Karpas-422 (cell line): ENCODE data around the gene RNASEH2A. TPM values are rescaled to one million over a fixed set of nuclear protein-coding genes. Genes with fewer than 3 reads are reported as not detected.

Experiments
- DNase-seq: peaks from one replicate; pipeline ENCODE4 v3.0.0-alpha.2; 2015
- H2AFZ ChIP-seq: fragments of 200-600 bp; sonication (generic); 2 replicates; pipeline ENCODE4 v1.6.1; 2014; ENCODE audit warnings: antibody characterized with exemption, low read length, mixed read lengths
- H3K27ac ChIP-seq: fragments of 200-600 bp; sonication (generic); 2 replicates; pipeline ENCODE4 v1.5.1; 2014; ENCODE audit warnings: mild to moderate bottlenecking, low read length, moderate library complexity
- H3K27me3 ChIP-seq: fragments of 200-600 bp; sonication (generic); 2 replicates; pipeline ENCODE4 v1.6.1; 2014; ENCODE audit warnings: low read length, mixed read lengths
- H3K36me3 ChIP-seq: fragments of 200-600 bp; sonication (generic); 2 replicates; pipeline ENCODE4 v1.6.1; 2014; ENCODE audit warnings: low read length, mixed read lengths; ENCODE audit not compliant: insufficient read depth
- H3K4me1 ChIP-seq: fragments of 200-600 bp; sonication (generic); 2 replicates; pipeline ENCODE4 v1.6.1; 2014; ENCODE audit warnings: mild to moderate bottlenecking, low read length, mixed read lengths
- H3K4me2 ChIP-seq: fragments of 200-600 bp; sonication (generic); 2 replicates; pipeline ENCODE4 v1.6.1; 2014; ENCODE audit warnings: low read length, low read depth, mild to moderate bottlenecking; ENCODE audit not compliant: poor library complexity, severe bottlenecking
- H3K4me3 ChIP-seq: fragments of 200-600 bp; sonication (generic); 2 replicates; pipeline ENCODE4 v1.5.1; 2014; ENCODE audit warnings: mild to moderate bottlenecking, antibody characterized with exemption, low read length, mixed read lengths
- H3K79me2 ChIP-seq: fragments of 200-600 bp; sonication (generic); 2 replicates; pipeline ENCODE4 v1.6.1; 2014; ENCODE audit warnings: mild to moderate bottlenecking, low read length, mixed read lengths
- H3K9ac ChIP-seq: fragments of 200-600 bp; sonication (generic); 2 replicates; pipeline ENCODE4 v1.6.0; 2014; ENCODE audit warnings: low read length
- H3K9me2 ChIP-seq: fragments of 200-600 bp; sonication (generic), shearing (Covaris generic); replicated peaks from 2 replicates; pipeline ENCODE4 v1.6.0; 2014; ENCODE audit warnings: mild to moderate bottlenecking, low read length, moderate library complexity; ENCODE audit not compliant: insufficient read depth
- H3K9me3 ChIP-seq: fragments of 300-700, 200-600 bp; sonication (generic); 2 replicates; pipeline ENCODE4 v1.6.1; 2014; ENCODE audit warnings: low read length, mixed read lengths
- H4K20me1 ChIP-seq: fragments of 200-600 bp; sonication (generic); 2 replicates; pipeline ENCODE4 v1.6.1; 2014; ENCODE audit warnings: mild to moderate bottlenecking, antibody characterized with exemption, low read length, low read depth; ENCODE audit not compliant: insufficient read depth
- total RNA-seq: library from RNA; depleted of rRNA; stranded (reverse); fragments of >200 nt; shearing (Covaris generic); gene quantifications from 2 replicates; pipeline ENCODE4 v1.2.3, GENCODE V29; 2014; ENCODE audit warnings: low replicate concordance

RNASEH2A gene
- total RNA-seq, 1 experiment from 2014 or later, result 37.8 TPM

DNA sequence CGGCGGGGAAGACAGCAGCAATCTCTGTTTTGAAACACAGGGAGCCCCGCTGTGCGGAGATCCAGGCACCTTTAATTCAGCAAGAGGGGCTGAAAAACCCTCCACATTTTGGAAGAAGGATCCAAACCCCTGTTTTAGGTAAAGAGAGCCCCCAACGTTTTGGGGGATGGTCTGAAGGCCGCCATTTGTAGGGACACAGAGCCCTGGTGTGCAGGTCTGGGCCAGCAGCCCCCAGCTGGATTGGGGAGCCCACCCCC, 27.6 kb upstream of the RNASEH2A start:
- H4K20me1 ChIP-seq, result no peaks in the 10 kb centered on the region
- H3K4me2 ChIP-seq, result peak overlapping the region; percentile 79
- no peak for DNase-seq
- H3K4me3 ChIP-seq, result peak overlapping the region; percentile 71
- peak overlapping the region; percentile 86 for H3K9ac ChIP-seq
- H3K79me2 ChIP-seq, result no peaks in the 10 kb centered on the region
- H3K9me3 ChIP-seq, result no peaks in the 10 kb centered on the region
- no peaks in the 10 kb centered on the region for H3K36me3 ChIP-seq
- no peaks in the 10 kb centered on the region for H3K9me2 ChIP-seq
- no peaks in the 10 kb centered on the region for H3K27me3 ChIP-seq
- peak overlapping the region; percentile 46 for H3K27ac ChIP-seq
- peaks cover 52% of the 10 kb centered on the region for H3K4me1 ChIP-seq
- peak overlapping the region; percentile 38 for H2AFZ ChIP-seq

DNA sequence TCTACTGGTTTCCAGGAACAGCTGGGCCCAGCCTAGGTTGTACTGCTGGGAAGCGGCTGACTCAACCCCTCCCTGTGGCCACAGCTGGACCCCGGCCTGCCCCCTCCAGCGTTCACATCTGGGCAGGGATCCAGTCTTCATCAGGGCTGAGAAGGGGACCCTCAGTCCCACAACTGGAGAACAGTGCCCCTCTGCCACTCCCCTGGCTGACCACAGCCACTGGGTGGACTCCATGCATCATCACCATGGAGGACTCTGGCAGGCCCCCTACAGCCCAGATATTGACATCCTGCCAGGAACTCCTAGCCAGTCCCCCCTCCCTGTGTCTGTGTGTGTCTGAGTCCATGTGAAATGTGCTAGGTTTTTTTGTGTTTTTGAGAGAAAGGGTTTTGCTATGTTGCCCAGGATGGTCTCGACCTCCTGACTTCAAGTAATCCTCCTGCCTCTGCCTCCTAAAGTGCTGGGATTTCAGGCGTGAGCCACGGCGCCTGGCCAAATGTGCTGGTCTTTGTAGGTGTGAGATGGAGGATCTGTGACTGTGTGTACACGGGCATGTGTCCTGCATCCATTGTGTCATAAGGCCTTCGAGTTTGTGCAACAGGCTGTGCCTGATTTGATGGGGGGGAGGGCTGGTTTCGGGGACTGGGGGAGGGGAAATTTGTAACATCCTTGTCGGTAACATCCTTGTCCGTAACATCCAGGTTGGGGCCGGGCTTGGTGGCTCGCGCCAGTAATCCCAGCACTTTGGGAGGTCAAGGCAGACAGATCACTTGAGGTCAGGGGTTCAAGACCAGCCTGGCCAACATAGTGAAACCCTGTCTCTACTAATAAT, 27.0 kb upstream of the RNASEH2A start:
- Histone ChIP-seq H3K4me1 (peaks cover 57% of the 10 kb centered on the region), H3K9ac (peak overlapping the region; percentile 86), H4K20me1 (no peaks in the 10 kb centered on the region), H3K27me3 (no peaks in the 10 kb centered on the region), H3K9me2 (no peaks in the 10 kb centered on the region), H3K4me3 (peak overlapping the region; percentile 71), H3K27ac (peak overlapping the region; percentile 46), H3K79me2 (no peaks in the 10 kb centered on the region), H3K4me2 (peak overlapping the region; percentile 79), H3K9me3 (no peaks in the 10 kb centered on the region), H2AFZ (peak overlapping the region; percentile 38), H3K36me3 (no peaks in the 10 kb centered on the region)
- peak; percentile 56 for DNase-seq

DNA sequence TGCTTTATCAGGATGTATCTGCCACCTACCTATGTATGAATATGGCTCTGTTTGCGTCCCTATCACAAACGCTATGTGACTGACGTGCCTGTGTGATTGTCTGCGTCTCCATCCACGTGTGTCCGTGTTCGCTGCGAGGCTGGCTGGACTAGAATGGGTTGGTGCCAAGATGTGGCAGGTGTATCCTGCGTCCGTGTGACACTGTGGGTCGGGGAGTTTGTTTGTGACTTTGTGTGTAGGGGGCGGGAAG, 24.3 kb upstream of the RNASEH2A start:
- no peaks in the 10 kb centered on the region for H3K79me2 ChIP-seq
- H4K20me1 ChIP-seq, result no peaks in the 10 kb centered on the region
- H2AFZ ChIP-seq, result peak overlapping the region; percentile 63; the same call in 1 of the 2 replicates
- H3K27me3 ChIP-seq, result no peaks in the 10 kb centered on the region
- H3K4me1 ChIP-seq, result peaks cover 74% of the 10 kb centered on the region
- H3K4me2 ChIP-seq, result peak overlapping the region; percentile 80
- H3K9ac ChIP-seq, result peak overlapping the region; percentile 61
- H3K9me2 ChIP-seq, result no peaks in the 10 kb centered on the region
- peak overlapping the region; percentile 14; the same call in 1 of the 2 replicates for H3K27ac ChIP-seq
- DNase-seq, result no peak
- no peaks in the 10 kb centered on the region for H3K36me3 ChIP-seq
- H3K4me3 ChIP-seq, result peak overlapping the region; percentile 66
- H3K9me3 ChIP-seq, result no peaks in the 10 kb centered on the region

DNA sequence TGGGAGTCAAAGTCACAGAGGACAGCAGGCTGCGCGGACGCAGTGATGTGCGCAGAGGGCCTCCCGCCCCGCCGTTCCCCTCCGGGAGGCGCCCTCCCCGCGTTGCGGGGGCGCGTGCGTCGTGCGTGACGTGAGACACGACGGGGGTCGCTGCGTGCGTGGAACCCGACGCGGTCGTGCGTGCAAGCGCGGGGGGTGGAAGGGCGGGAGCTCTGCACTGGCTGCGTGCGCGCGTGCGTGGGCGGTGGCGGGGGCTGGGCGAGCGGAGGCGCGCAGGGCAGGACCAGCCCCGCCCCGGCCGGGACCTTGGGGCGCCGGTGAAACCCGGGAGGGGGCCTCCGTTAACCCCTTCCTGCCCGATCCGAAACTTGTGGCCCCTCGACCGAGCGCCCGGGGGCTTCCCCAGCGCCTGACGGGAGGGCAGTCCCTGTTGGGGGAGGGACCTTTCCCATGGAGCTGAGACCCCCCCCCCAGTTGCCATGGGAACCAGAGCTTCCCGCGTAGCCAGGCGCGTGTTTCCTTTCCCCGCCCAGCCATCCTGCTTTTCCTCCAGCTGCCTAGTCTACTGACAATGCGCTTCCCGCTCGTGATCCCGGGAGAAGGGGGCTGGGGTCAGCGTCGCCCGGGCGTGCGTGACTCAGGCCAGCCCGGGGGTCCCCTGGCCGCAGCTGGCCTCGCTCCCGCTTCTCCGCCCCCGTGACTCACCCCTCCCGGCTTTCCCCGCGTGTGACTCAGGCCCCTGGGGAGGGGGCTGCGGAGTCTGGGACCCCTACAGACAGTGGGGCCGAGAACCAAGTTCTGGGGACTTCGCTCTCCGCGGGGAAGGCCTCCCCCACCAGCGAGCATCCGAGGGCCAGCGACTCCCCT, 23.7 kb upstream of the RNASEH2A start:
- H3K9me3 ChIP-seq, result no peaks in the 10 kb centered on the region
- no peaks in the 10 kb centered on the region for H4K20me1 ChIP-seq
- no peaks in the 10 kb centered on the region for H3K27me3 ChIP-seq
- peak; percentile 85 for DNase-seq
- peak overlapping the region; percentile 63; the same call in 1 of the 2 replicates for H2AFZ ChIP-seq
- H3K79me2 ChIP-seq, result no peaks in the 10 kb centered on the region
- H3K36me3 ChIP-seq, result no peaks in the 10 kb centered on the region
- peaks cover 70% of the 10 kb centered on the region for H3K4me1 ChIP-seq
- peak overlapping the region; percentile 80 for H3K4me2 ChIP-seq
- peak overlapping the region; percentile 23 for H3K27ac ChIP-seq
- H3K9ac ChIP-seq, result peak overlapping the region; percentile 61
- no peaks in the 10 kb centered on the region for H3K9me2 ChIP-seq
- peak overlapping the region; percentile 66 for H3K4me3 ChIP-seq

DNA sequence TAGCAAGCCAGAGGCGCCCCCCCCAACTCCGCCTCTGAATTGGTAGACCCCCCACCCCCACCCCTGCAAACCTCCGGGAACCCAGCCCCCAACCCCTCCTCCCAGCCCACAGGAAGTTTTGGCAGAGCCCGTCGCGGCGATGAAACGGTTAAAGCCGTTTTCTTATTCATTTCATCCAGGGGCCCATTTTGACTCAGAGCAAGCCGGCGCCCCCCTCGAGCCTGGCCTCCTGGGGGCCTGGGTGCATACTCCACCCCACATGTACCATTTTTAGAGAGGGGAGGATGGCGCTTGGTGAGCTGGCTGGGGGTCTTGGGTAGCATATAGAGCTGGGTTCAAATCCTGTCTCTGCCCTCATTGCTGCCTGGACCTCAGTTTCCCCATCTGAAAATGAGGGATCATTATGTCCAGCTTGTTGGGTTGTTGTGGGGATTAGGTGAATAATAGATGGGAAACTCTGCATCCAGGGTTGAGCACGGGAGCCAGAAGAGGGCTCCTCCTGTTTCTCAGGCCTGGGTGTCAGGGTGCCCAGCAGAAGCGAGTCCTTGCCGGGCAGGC, 23.0 kb upstream of the RNASEH2A start:
- Histone ChIP-seq H3K4me1 (peaks cover 68% of the 10 kb centered on the region), H4K20me1 (no peaks in the 10 kb centered on the region), H3K9me3 (no peaks in the 10 kb centered on the region), H3K4me3 (peak overlapping the region; percentile 66; the same call in 1 of the 2 replicates), H3K27me3 (no peaks in the 10 kb centered on the region), H3K79me2 (no peaks in the 10 kb centered on the region), H3K9me2 (no peaks in the 10 kb centered on the region), H3K36me3 (no peaks in the 10 kb centered on the region), H2AFZ (no peak overlapping the region), H3K27ac (no peak overlapping the region), H3K4me2 (peak overlapping the region; percentile 80), H3K9ac (peak overlapping the region; percentile 61)
- peak; percentile 44 for DNase-seq

DNA sequence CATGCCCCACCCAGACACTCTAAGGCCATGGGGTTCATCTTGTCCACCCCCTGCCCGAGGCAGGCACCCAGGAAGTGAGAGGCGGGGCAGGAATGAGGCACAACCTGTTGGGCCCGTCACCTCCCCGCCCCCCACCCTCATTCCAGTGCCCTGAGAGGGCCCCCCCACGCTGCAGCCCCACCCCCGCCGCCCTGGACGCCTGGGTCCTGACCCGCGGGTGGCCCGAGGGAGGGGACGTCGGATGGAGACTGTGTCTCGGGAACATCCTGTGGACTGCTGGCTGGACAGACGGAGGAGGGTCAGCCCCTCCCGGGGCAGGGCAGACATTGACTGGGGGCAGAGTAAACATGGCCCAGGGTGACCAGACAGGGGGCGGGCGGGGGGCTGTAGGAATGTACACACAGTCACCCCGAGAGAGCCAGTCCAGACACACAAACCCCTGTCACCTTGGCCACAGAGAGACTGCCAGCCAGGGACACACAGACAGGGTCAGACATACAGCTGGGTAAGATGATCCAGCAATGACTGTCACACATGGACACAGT, 22.5 kb upstream of the RNASEH2A start:
- peak overlapping the region; percentile 74 for H3K27ac ChIP-seq
- H3K9me3 ChIP-seq, result no peaks in the 10 kb centered on the region
- H4K20me1 ChIP-seq, result no peaks in the 10 kb centered on the region
- H2AFZ ChIP-seq, result no peak overlapping the region
- H3K9me2 ChIP-seq, result no peaks in the 10 kb centered on the region
- no peaks in the 10 kb centered on the region for H3K27me3 ChIP-seq
- no peak for DNase-seq
- no peaks in the 10 kb centered on the region for H3K36me3 ChIP-seq
- no peak overlapping the region for H3K4me3 ChIP-seq
- H3K4me1 ChIP-seq, result peaks cover 68% of the 10 kb centered on the region
- peak overlapping the region; percentile 80 for H3K4me2 ChIP-seq
- H3K79me2 ChIP-seq, result no peaks in the 10 kb centered on the region
- peak overlapping the region; percentile 31; the same call in 1 of the 2 replicates for H3K9ac ChIP-seq

DNA sequence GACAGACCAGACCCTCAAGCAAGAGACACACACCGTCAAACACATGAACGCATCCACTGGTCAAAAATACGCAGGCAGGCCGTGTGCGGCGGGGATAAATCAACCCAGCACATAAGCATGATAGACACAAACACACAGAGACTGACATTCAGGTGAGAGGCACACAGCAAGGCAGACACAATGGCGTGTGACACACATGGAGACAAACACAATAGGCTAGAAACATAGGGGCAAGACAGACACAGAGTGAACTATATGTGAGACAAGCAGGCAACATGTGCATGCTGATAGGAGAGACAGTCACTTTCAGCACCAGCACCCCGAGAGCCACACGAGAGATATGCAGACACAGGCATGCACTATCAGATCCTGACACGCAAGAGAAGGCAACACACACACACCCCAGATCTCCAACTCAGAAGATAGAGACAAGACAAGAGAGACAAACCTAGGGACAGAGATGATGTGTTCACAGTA, 22.0 kb upstream of the RNASEH2A start:
- Histone ChIP-seq H3K4me2 (no peak overlapping the region), H3K9me3 (no peaks in the 10 kb centered on the region), H3K9ac (peak overlapping the region; percentile 23), H3K27me3 (no peaks in the 10 kb centered on the region), H3K4me3 (no peak overlapping the region), H2AFZ (no peak overlapping the region), H4K20me1 (no peaks in the 10 kb centered on the region), H3K27ac (peak overlapping the region; percentile 74), H3K9me2 (no peaks in the 10 kb centered on the region), H3K79me2 (no peaks in the 10 kb centered on the region), H3K4me1 (peaks cover 68% of the 10 kb centered on the region), H3K36me3 (no peaks in the 10 kb centered on the region)
- DNase-seq, result peak; percentile 46
